ENCODE measurements around the gene TPK1.
"Not testable (repeated sequence)": the region's sequence is repeated elsewhere in the genome, so short reads cannot be mapped to it uniquely, and the experiment has no call there.

Gene TPK1

DNA sequence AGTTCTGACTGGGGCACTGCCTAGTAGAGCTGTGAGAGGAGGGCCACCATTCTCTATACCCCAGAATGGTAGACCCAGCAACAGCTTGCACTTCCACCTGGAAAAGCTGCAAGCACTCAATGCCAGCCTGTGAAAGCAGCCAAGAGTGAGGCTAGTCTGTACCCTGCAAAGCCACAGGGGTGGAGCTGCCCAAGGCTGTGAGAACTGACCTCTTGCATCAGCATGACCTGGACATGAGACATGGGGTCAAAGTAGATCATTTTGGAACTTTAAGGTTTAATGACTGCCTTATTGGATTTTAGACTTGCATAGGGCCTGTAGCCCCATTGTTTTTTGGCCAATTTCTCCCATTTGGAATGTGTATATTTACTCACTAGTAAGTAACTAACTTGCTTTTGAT is 206.3 kb downstream of the TPK1 start:
- no peak overlapping the region for H3K27ac Mint-ChIP-seq
- H3K27me3 Mint-ChIP-seq: no peaks in the 10 kb centered on the region
- peaks cover 7% of the 10 kb centered on the region for H3K36me3 Mint-ChIP-seq (ENCODE audit: low read depth)
- no peak overlapping the region for H3K4me3 Mint-ChIP-seq
- DNase-seq (no peak), ATAC-seq (no peak)
- H3K4me1 Mint-ChIP-seq: no peaks in the 10 kb centered on the region
- peaks cover 13% of the 10 kb centered on the region for H3K9me3 Mint-ChIP-seq

- H3K27me3 Mint-ChIP-seq: no peaks in the 10 kb centered on the region
- H3K36me3 Mint-ChIP-seq (ENCODE audit: low read depth): peaks cover 7% of the 10 kb centered on the region
- H3K4me1 Mint-ChIP-seq: no peaks in the 10 kb centered on the region
- no peak overlapping the region for H3K27ac Mint-ChIP-seq
- DNase-seq: no peak
- H3K4me3 Mint-ChIP-seq: no peak overlapping the region
- no peak for ATAC-seq
- peaks cover 13% of the 10 kb centered on the region for H3K9me3 Mint-ChIP-seq
Observed at GRCh38 chr7:144629011-144629410, 206.8 kb downstream of the TPK1 start.

DNA sequence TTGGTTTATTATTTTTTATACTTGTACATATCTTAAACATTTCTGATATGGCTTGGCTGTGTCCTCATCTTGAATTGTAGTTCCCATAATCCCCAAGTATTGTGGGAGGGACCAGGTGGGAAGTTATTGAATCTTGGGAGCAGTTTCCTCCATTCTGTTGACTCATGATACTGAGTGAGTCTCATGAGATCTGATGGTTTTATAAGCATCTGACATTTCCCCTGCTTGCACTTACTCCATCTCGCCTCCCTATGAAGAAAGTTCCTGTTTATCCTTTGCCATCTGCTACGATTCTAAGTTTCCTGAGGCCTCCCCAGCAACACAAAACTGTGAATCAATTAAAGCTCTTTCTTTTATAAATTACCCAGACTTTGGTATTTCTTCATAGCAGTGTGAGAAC is 207.7 kb downstream of the TPK1 start:
- no peaks in the 10 kb centered on the region for H3K4me1 Mint-ChIP-seq

GRCh38 chr7:144622745-144623144 is 213.1 kb downstream of the TPK1 start:
- H3K4me1 Mint-ChIP-seq: no peaks in the 10 kb centered on the region
- DNase-seq (no peak), ATAC-seq (no peak)
- H3K9me3 Mint-ChIP-seq: peaks cover 19% of the 10 kb centered on the region
- peaks cover 35% of the 10 kb centered on the region for H3K36me3 Mint-ChIP-seq (ENCODE audit: low read depth)
- H3K27ac Mint-ChIP-seq: no peak overlapping the region
- H3K27me3 Mint-ChIP-seq: no peaks in the 10 kb centered on the region
- H3K4me3 Mint-ChIP-seq: no peak overlapping the region

More for the DNA sequence above, 207.7 kb downstream of the TPK1 start:
- H3K4me3 Mint-ChIP-seq: no peak overlapping the region
- ATAC-seq (no peak), DNase-seq (no peak)
- H3K36me3 Mint-ChIP-seq (ENCODE audit: low read depth): peaks cover 7% of the 10 kb centered on the region
- peaks cover 13% of the 10 kb centered on the region for H3K9me3 Mint-ChIP-seq
- H3K27me3 Mint-ChIP-seq: no peaks in the 10 kb centered on the region
- no peak overlapping the region for H3K27ac Mint-ChIP-seq

- no peaks in the 10 kb centered on the region for H3K27me3 Mint-ChIP-seq
- no peaks in the 10 kb centered on the region for H3K4me1 Mint-ChIP-seq
- no peak for ATAC-seq
- H3K36me3 Mint-ChIP-seq (ENCODE audit: low read depth): peaks cover 16% of the 10 kb centered on the region
- no peak overlapping the region for H3K27ac Mint-ChIP-seq
- DNase-seq: no peak
- H3K9me3 Mint-ChIP-seq: no peaks in the 10 kb centered on the region
- H3K4me3 Mint-ChIP-seq: no peak overlapping the region
Observed at GRCh38 chr7:144606261-144606660, 229.6 kb downstream of the TPK1 start.

- no peak for ATAC-seq
- Mint-ChIP-seq H3K36me3 (ENCODE audit: low read depth) (peaks cover 40% of the 10 kb centered on the region), H3K4me3 (no peak overlapping the region), H3K27me3 (no peaks in the 10 kb centered on the region), H3K27ac (no peak overlapping the region), H3K9me3 (peaks cover 27% of the 10 kb centered on the region), H3K4me1 (no peaks in the 10 kb centered on the region)
- DNase-seq: no peak
Observed at GRCh38 chr7:144596953-144597352, 238.9 kb downstream of the TPK1 start.

- Mint-ChIP-seq H3K27ac (no peak overlapping the region), H3K4me1 (no peaks in the 10 kb centered on the region), H3K27me3 (no peaks in the 10 kb centered on the region), H3K36me3 (ENCODE audit: low read depth) (peaks cover 40% of the 10 kb centered on the region), H3K4me3 (no peak overlapping the region), H3K9me3 (peaks cover 27% of the 10 kb centered on the region)
- ATAC-seq (no peak), DNase-seq (no peak)
Observed at GRCh38 chr7:144594580-144594979, 241.3 kb downstream of the TPK1 start.

DNA sequence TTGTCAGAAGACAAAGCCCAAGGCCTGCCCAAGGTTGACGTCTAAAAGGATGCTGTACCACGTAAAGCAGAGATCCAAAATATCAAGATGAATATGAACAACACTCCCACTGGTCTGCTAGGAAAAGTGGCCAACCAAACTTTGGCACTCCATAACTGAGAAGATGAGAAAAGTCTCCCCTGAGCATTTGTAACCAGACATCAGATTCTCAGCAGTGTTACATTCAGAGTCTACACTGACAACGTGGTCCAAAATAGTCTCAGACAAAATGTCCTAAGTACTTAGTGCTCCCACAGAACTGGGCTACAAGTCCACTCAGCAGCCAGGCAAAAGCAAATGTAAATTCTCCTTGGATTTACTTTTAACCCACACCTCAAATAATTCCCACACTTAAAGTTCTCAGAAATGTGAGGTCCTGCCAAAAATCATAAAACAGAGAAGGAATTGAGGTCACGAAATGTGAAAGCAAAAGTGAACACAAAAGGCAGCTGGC is 247.2 kb downstream of the TPK1 start:
- Mint-ChIP-seq H3K27me3 (no peaks in the 10 kb centered on the region), H3K4me1 (no peaks in the 10 kb centered on the region), H3K27ac (no peak overlapping the region), H3K36me3 (ENCODE audit: low read depth) (peaks cover 15% of the 10 kb centered on the region), H3K4me3 (no peak overlapping the region), H3K9me3 (no peaks in the 10 kb centered on the region)
- DNase-seq (no peak), ATAC-seq (no peak)

DNA sequence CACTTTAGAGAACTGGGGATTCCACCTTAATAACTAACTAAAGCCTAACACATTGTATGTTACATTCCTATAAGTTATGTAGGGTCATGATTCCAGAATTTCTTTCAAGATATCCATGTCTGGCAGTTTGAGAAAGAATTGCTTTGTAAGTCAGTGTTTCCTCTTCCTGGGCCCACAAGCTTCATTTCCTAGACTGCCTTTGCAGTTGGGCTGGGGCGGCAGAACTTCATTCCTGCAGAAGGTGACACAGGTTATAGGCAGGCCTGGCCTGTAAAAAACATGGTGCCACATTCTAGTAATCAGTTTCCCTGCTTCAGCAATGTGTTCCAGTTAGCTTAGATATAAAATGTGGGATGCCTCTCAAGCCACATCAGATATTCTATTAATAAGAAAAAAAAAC is 248.2 kb downstream of the TPK1 start:
- peaks cover 13% of the 10 kb centered on the region for H3K36me3 Mint-ChIP-seq (ENCODE audit: low read depth)
- no peaks in the 10 kb centered on the region for H3K27me3 Mint-ChIP-seq
- ATAC-seq: no peak
- H3K4me1 Mint-ChIP-seq: no peaks in the 10 kb centered on the region
- no peaks in the 10 kb centered on the region for H3K9me3 Mint-ChIP-seq
- no peak overlapping the region for H3K4me3 Mint-ChIP-seq
- DNase-seq: no peak
- H3K27ac Mint-ChIP-seq: no peak overlapping the region

DNA sequence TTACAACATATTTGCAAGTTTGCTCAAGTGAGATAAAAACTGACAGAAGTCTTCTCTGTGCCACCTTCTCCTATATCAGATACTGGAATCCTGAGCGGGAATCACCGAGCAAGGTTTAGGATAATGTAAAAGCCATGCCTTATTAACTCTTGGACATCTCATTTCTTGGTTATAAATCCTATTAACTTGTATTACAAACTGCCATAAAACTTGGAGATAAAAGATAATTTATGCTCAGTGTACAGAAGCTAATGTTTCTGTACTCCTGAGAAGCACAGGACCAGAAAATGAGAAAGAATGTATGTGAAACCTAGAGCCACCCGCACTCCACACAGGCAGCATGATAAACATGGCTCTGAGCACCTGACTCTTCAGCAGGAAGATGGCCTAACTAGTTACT is 251.1 kb downstream of the TPK1 start:
- H3K36me3 Mint-ChIP-seq (ENCODE audit: low read depth): peaks cover 10% of the 10 kb centered on the region
- no peaks in the 10 kb centered on the region for H3K27me3 Mint-ChIP-seq
- no peak overlapping the region for H3K4me3 Mint-ChIP-seq
- H3K4me1 Mint-ChIP-seq: no peaks in the 10 kb centered on the region
- ATAC-seq (no peak), DNase-seq (no peak)
- H3K9me3 Mint-ChIP-seq: no peaks in the 10 kb centered on the region
- no peak overlapping the region for H3K27ac Mint-ChIP-seq

DNA sequence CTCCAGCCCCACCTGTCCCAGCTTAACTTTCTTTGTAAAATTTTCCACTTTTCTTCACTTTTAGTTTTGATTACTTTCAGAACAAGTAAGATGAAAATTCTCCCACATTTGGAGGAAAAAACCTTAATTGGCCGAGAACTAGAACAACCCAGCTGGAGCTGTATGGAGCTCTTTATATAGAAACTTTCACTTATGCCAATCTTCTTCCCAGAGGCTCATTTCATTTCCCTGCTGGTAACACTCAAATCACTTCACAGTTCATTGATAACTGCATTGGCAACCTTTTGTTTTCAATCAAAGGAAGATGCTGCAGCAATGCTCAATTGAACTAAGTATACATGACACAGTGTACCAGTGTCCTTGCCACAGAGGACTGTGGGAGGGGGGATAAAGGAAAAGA is 256.2 kb downstream of the TPK1 start:
- Mint-ChIP-seq H3K4me1 (no peaks in the 10 kb centered on the region), H3K36me3 (ENCODE audit: low read depth) (peaks cover 12% of the 10 kb centered on the region), H3K27ac (no peak overlapping the region), H3K27me3 (no peaks in the 10 kb centered on the region), H3K9me3 (no peaks in the 10 kb centered on the region), H3K4me3 (no peak overlapping the region)
- ATAC-seq: no peak
- DNase-seq: no peak

- Mint-ChIP-seq H3K4me1 (no peaks in the 10 kb centered on the region), H3K27me3 (no peaks in the 10 kb centered on the region)
Observed at GRCh38 chr7:144575456-144575855, 260.4 kb downstream of the TPK1 start.

GRCh38 chr7:144574753-144575152 is 261.1 kb downstream of the TPK1 start:
- not testable (repeated sequence) for ATAC-seq; H3K27me3 Mint-ChIP-seq; H3K4me1 Mint-ChIP-seq; H3K4me3 Mint-ChIP-seq; H3K9me3 Mint-ChIP-seq; H3K36me3 Mint-ChIP-seq (ENCODE audit: low read depth); H3K27ac Mint-ChIP-seq; DNase-seq

More at GRCh38 chr7:144575456-144575855, 260.4 kb downstream of the TPK1 start:
- Mint-ChIP-seq H3K9me3 (no peaks in the 10 kb centered on the region), H3K4me3 (no peak overlapping the region), H3K36me3 (ENCODE audit: low read depth) (peaks cover 8% of the 10 kb centered on the region), H3K27ac (no peak overlapping the region)
- no peak for ATAC-seq
- no peak for DNase-seq

- no peaks in the 10 kb centered on the region for H3K9me3 Mint-ChIP-seq
- H3K4me1 Mint-ChIP-seq: no peaks in the 10 kb centered on the region
- DNase-seq: no peak
Observed at GRCh38 chr7:144568233-144568632, 267.6 kb downstream of the TPK1 start.

DNA sequence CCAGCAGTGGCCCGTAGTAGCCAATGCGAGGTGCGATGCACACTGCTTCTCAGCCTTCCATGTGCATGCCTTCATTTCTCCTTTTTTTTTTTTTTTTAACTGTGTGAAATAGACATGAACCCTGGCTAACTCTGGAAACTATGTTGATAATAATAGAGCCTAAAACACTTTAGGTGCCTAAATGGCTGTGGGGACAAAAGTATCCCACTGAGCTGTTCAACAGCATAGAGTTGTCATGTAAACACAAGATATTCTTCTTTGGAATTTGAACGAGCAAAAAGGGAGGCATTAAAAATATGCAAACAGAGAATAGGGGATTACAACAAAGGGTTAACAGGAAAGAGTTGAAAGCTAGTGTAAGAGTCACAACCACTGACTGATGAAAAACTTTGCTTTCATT is 270.3 kb downstream of the TPK1 start:
- Mint-ChIP-seq H3K36me3 (ENCODE audit: low read depth) (peaks cover 11% of the 10 kb centered on the region), H3K4me3 (no peak overlapping the region), H3K27me3 (no peaks in the 10 kb centered on the region), H3K27ac (no peak overlapping the region), H3K9me3 (no peaks in the 10 kb centered on the region), H3K4me1 (no peaks in the 10 kb centered on the region)
- DNase-seq (no peak), ATAC-seq (no peak)

More at GRCh38 chr7:144568233-144568632, 267.6 kb downstream of the TPK1 start:
- ATAC-seq: no peak
- no peak overlapping the region for H3K4me3 Mint-ChIP-seq
- H3K27ac Mint-ChIP-seq: no peak overlapping the region
- H3K27me3 Mint-ChIP-seq: no peaks in the 10 kb centered on the region
- peaks cover 11% of the 10 kb centered on the region for H3K36me3 Mint-ChIP-seq (ENCODE audit: low read depth)

GRCh38 chr7:144549861-144550260 is 286.0 kb downstream of the TPK1 start:
- peaks cover 11% of the 10 kb centered on the region for H3K36me3 Mint-ChIP-seq (ENCODE audit: low read depth)
- H3K27ac Mint-ChIP-seq: no peak overlapping the region
- no peak overlapping the region for H3K4me3 Mint-ChIP-seq
- H3K9me3 Mint-ChIP-seq: no peaks in the 10 kb centered on the region
- DNase-seq (no peak), ATAC-seq (no peak)
- no peaks in the 10 kb centered on the region for H3K27me3 Mint-ChIP-seq
- no peaks in the 10 kb centered on the region for H3K4me1 Mint-ChIP-seq
